Thoracic aorta (tissue), 2 donors: Measurements from ENCODE around the gene FBXL15. TPM values are rescaled to one million over a fixed set of nuclear protein-coding genes. Genes with fewer than 3 reads are reported as not detected.

Source experiments
- ATAC-seq: fragments of 150-250 bp; one replicate; pipeline ENCODE4 v1.8.0; 2017; ENCODE audit warnings: low read depth; ENCODE audit not compliant: insufficient number of reproducible peaks, low FRiP score
- DNase-seq: peaks from one replicate; pipeline ENCODE4 v3.0.0-alpha.2; 2020; ENCODE audit warnings: low spot score
- H3K27ac ChIP-seq, 2 donors: fragments of 200-600 bp; sonication (generic); 1 replicate in 1 of 2; 2 replicates in 1 of 2; pipeline ENCODE4 v1.5.1; 2016; ENCODE audit warnings: mild to moderate bottlenecking in 2 of 2, moderate library complexity in 2 of 2
- H3K27me3 ChIP-seq: fragments of 200-600 bp; sonication (generic); replicated peaks from 2 replicates; pipeline ENCODE4 v1.6.0; 2016; ENCODE audit warnings: mild to moderate bottlenecking; ENCODE audit not compliant: insufficient read depth
- H3K36me3 ChIP-seq: fragments of 200-600 bp; sonication (generic); one replicate; pipeline ENCODE4 v1.5.1; 2016
- H3K4me1 ChIP-seq, 2 donors: fragments of 200-600 bp; sonication (generic); 1 replicate in 1 of 2; 2 replicates in 1 of 2; pipeline versions ENCODE4 v1.5.1 to v1.6.0; 2016; ENCODE audit warnings: low read depth in 2 of 2, mild to moderate bottlenecking in 1 of 2; ENCODE audit not compliant: control insufficient read depth in 1 of 2
- H3K4me3 ChIP-seq: fragments of 200-600 bp; sonication (generic); 2 replicates; pipeline ENCODE4 v1.5.1; 2016; ENCODE audit warnings: mild to moderate bottlenecking
- H3K9me3 ChIP-seq: fragments of 200-600 bp; sonication (generic); 2 replicates; pipeline ENCODE4 v1.5.1; 2016
- total RNA-seq, 2 donors: library from RNA; depleted of rRNA; stranded (reverse); fragments of >200 nt; gene quantifications; one replicate each; pipeline versions ENCODE4 v1.1.0 to v1.2.3, GENCODE V29; 2016
- TF ChIP-seq, protein P1 (sequence below): fragments of 200-600 bp; sonication (generic); IDR thresholded peaks from one replicate; pipeline ENCODE4 v1.5.1; 2019; ENCODE audit warnings: antibody characterized with exemption

Gene FBXL15, protein sequence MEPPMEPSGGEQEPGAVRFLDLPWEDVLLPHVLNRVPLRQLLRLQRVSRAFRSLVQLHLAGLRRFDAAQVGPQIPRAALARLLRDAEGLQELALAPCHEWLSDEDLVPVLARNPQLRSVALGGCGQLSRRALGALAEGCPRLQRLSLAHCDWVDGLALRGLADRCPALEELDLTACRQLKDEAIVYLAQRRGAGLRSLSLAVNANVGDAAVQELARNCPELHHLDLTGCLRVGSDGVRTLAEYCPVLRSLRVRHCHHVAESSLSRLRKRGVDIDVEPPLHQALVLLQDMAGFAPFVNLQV
- 10 to 100 TPM; 19.8 to 24.0 TPM for total RNA-seq

DNA sequence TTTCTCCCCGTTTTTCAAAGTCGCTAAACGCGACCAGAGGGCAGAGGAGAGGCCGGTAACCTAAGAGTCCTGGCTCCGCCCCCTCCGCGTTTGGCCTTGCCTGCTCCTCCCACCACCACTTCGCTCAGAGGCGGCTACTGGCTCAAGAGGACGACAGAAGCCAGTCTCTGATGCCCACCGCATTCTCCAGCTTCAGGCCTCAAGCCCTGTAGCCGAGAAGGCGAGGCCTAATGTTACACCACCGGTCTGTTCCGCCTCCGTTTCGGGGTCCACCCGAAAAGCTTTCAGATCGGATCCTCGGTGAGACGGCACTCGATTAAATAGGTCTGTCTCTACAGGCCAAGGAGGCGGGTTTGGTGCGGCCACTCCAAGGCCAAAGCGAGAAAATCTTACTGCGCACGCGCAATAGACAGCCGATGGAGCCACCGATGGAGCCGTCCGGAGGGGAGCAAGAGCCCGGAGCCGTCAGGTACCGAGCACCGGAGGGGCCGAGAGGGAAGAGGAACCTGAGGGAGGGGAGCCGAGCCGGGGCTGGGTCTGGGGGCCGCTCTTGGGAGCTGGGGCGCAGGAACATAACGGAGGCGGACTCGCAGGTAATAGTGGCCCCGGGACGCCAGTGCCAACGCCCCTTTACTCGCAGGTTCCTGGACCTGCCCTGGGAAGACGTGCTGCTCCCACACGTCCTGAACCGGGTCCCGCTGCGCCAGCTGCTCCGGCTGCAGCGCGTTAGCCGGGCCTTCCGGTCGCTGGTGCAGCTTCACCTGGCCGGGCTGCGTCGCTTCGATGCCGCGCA lies at the start of gene FBXL15:
FBXL15 (plus strand) TSS at position 123 of the 793 bp plus-strand sequence; CDS start at position 417, 294 bp downstream.
- H3K9me3 ChIP-seq = no peaks in the 10 kb centered on the region
- TF ChIP-seq, protein P1, sequence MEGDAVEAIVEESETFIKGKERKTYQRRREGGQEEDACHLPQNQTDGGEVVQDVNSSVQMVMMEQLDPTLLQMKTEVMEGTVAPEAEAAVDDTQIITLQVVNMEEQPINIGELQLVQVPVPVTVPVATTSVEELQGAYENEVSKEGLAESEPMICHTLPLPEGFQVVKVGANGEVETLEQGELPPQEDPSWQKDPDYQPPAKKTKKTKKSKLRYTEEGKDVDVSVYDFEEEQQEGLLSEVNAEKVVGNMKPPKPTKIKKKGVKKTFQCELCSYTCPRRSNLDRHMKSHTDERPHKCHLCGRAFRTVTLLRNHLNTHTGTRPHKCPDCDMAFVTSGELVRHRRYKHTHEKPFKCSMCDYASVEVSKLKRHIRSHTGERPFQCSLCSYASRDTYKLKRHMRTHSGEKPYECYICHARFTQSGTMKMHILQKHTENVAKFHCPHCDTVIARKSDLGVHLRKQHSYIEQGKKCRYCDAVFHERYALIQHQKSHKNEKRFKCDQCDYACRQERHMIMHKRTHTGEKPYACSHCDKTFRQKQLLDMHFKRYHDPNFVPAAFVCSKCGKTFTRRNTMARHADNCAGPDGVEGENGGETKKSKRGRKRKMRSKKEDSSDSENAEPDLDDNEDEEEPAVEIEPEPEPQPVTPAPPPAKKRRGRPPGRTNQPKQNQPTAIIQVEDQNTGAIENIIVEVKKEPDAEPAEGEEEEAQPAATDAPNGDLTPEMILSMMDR = no peak

DNA sequence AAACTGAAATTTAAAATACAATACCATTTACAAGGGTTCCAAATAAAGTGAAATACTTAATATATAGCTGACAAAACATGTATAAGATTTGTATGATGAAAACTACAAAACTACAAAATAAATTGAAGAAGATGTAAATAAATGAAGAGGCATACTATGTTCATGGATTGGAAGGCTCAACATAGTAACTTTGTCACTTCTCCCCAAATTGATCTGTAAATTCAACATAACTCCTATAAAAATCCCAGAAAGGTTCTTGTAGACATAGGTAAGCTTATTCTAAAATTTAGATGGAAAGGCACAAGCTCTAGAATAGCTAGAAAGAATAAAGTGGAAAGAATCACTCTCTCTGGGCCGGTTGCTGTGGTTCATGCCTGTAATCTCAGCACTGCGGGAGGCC lies 49.3 kb upstream of the FBXL15 start:
- Histone ChIP-seq H3K4me1 (no peaks in the 10 kb centered on the region), H3K9me3 (no peaks in the 10 kb centered on the region), H3K36me3 (peaks cover 83% of the 10 kb centered on the region), H3K4me3 (no peak overlapping the region), H3K27ac (no peak overlapping the region), H3K27me3 (no peaks in the 10 kb centered on the region)
- TF ChIP-seq, protein P1 = no peak
- ATAC-seq (no peak), DNase-seq (no peak)

More for the DNA sequence above, at the start of gene FBXL15:
- Histone ChIP-seq H3K36me3 (peaks cover 16% of the 10 kb centered on the region), H3K27me3 (no peaks in the 10 kb centered on the region), H3K4me3 (peak within 1 kb of the TSS; percentile 99), H3K4me1 (peaks cover 21 to 33% of the 10 kb centered on the region in 2 donors), H3K27ac (peak within 1 kb of the TSS; percentile 72 to 80)
- peak; percentile 96 for DNase-seq
- ATAC-seq = peak; percentile 95

DNA sequence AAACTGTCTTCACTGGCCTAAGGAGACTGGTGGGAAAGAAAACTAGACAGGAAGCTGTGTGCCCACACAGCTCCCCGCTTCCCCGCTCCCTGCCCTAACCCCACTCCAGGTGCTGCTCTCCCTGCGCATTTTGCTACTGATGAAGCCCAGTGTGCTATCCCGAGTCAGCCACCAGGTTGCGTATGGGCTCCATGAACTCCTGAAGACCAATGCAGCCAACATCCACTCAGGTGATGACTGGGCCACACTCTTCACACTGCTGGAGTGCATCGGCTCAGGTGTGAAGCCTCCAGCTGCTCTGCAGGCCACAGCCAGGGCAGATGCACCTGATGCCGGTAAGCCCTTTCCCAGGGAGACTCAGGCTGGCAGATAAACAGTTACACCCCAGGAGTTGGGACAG lies 45.4 kb upstream of the FBXL15 start:
- Histone ChIP-seq H3K27me3 (no peaks in the 10 kb centered on the region), H3K9me3 (no peaks in the 10 kb centered on the region), H3K27ac (no peak overlapping the region), H3K36me3 (peaks cover 74% of the 10 kb centered on the region), H3K4me1 (no peaks in the 10 kb centered on the region), H3K4me3 (no peak overlapping the region)
- DNase-seq = no peak
- TF ChIP-seq, protein P1 = no peak
- no peak for ATAC-seq

DNA sequence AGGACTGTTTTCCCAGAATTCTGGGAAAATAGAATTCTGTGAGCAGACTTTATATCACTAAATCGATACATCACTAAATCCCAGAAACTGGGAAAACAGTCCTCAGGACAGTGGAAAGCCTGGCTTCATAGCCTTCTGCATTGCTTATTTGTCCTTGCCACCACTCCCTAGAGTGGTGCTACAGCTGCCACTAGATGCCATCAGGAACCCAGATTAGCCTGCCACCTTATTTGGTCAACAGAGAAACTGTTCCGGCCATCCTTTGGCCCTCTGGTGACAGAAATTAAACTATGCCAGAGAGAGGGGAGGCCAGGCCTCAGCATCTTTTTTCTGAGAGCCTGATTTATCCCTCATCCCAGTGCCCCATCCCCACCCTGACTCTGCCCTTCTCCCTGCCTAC lies 44.8 kb upstream of the FBXL15 start:
- ATAC-seq (no peak), DNase-seq (no peak)
- H3K4me3 ChIP-seq = no peak overlapping the region
- H3K36me3 ChIP-seq = peaks cover 71% of the 10 kb centered on the region
- no peaks in the 10 kb centered on the region for H3K9me3 ChIP-seq
- no peaks in the 10 kb centered on the region for H3K27me3 ChIP-seq
- TF ChIP-seq, protein P1 = no peak
- H3K27ac ChIP-seq = no peak overlapping the region
- no peaks in the 10 kb centered on the region for H3K4me1 ChIP-seq

DNA sequence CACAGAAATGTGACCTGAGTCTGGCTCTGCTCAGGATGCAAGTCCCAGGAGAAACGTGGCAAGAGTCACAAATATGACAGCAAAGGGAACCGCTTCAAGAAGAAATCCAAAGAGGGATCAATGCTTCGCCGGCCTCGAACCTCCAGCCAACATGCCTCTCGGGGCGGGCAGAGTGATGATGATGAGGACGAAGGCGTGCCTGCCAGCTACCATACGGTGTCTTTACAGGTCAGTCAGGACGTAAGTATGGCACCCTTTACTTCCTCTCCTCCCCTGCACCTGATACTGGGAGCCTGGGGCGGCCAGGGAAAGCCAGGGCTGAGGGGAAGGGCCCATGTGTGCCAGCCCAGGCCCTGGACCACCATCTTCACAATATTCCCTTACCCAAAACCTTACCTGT lies 43.7 kb upstream of the FBXL15 start:
- DNase-seq = no peak
- Histone ChIP-seq H3K36me3 (peaks cover 66% of the 10 kb centered on the region), H3K4me3 (no peak overlapping the region), H3K9me3 (no peaks in the 10 kb centered on the region), H3K4me1 (no peaks in the 10 kb centered on the region), H3K27ac (no peak overlapping the region), H3K27me3 (no peaks in the 10 kb centered on the region)
- ATAC-seq = no peak
- TF ChIP-seq, protein P1 = no peak
